ENCODE results near the gene TMEM217.

Gene TMEM217

GRCh38 chr6:37225350-37226169 lies 32.4 kb downstream of the TMEM217 start:
- TF ChIP-seq EZH2 (optimal IDR thresholded peaks at IDR 0.05; ENCODE audit: low read depth, low read length), result no peak
- no peak for TF ChIP-seq EZH2phosphoT487 (IDR thresholded peaks at IDR 0.05; ENCODE audit: low read length)
- no peak for TF ChIP-seq CTCF (IDR thresholded peaks at IDR 0.05; ENCODE audit: low read length)
- no peak overlapping the region for H3K4me2 ChIP-seq (ENCODE audit: low read depth, low read length)
- H3F3A ChIP-seq (ENCODE audit: insufficient read depth, low read length), result peaks cover 14% of the 10 kb centered on the region; the same call in 1 of the 2 replicates
- no peak overlapping the region for H3K4me3 ChIP-seq (ENCODE audit: low read length)
- H3K9me3 ChIP-seq (replicated peaks; ENCODE audit: insufficient read depth, low read length), result no peaks in the 10 kb centered on the region
- H3K27ac ChIP-seq (ENCODE audit: low read length), result no peak overlapping the region
- no peaks in the 10 kb centered on the region for H3K27me3 ChIP-seq (replicated peaks; ENCODE audit: insufficient read depth, low read length)
- H3K9me2 ChIP-seq (replicated peaks; ENCODE audit: insufficient read depth, low read length), result no peaks in the 10 kb centered on the region
- no peaks in the 10 kb centered on the region for H4K20me1 ChIP-seq (ENCODE audit: insufficient read depth, low read length)
- no peak overlapping the region for H2AFZ ChIP-seq (ENCODE audit: low read length)
- no peaks in the 10 kb centered on the region for H3K79me2 ChIP-seq (ENCODE audit: low read length)
- no peak overlapping the region for H3K9ac ChIP-seq (ENCODE audit: low read length)
- H3K36me3 ChIP-seq (replicated peaks; ENCODE audit: insufficient read depth, low read length), result no peaks in the 10 kb centered on the region
- H3K4me1 ChIP-seq (ENCODE audit: low read length), result peaks cover 8% of the 10 kb centered on the region
- DNase-seq, result no peak

- no peak for TF ChIP-seq EZH2phosphoT487 (IDR thresholded peaks at IDR 0.05; ENCODE audit: low read length)
- no peak for TF ChIP-seq CTCF (IDR thresholded peaks at IDR 0.05; ENCODE audit: low read length)
- TF ChIP-seq EZH2 (optimal IDR thresholded peaks at IDR 0.05; ENCODE audit: low read depth, low read length), result no peak
- no peaks in the 10 kb centered on the region for H4K20me1 ChIP-seq (ENCODE audit: insufficient read depth, low read length)
- peak overlapping the region; percentile 27; the same call in 1 of the 2 replicates for H3K9ac ChIP-seq (ENCODE audit: low read length)
- no peaks in the 10 kb centered on the region for H3K79me2 ChIP-seq (ENCODE audit: low read length)
- peaks cover 14% of the 10 kb centered on the region; the same call in 1 of the 2 replicates for H3F3A ChIP-seq (ENCODE audit: insufficient read depth, low read length)
- no peaks in the 10 kb centered on the region for H3K36me3 ChIP-seq (replicated peaks; ENCODE audit: insufficient read depth, low read length)
- peak overlapping the region; percentile 74 for H2AFZ ChIP-seq (ENCODE audit: low read length)
- H3K4me1 ChIP-seq (ENCODE audit: low read length), result peaks cover 8% of the 10 kb centered on the region
- no peak overlapping the region for H3K27ac ChIP-seq (ENCODE audit: low read length)
- H3K4me2 ChIP-seq (ENCODE audit: low read depth, low read length), result peak overlapping the region; percentile 73
- H3K9me2 ChIP-seq (replicated peaks; ENCODE audit: insufficient read depth, low read length), result no peaks in the 10 kb centered on the region
- no peak for DNase-seq
- no peaks in the 10 kb centered on the region for H3K27me3 ChIP-seq (replicated peaks; ENCODE audit: insufficient read depth, low read length)
- no peaks in the 10 kb centered on the region for H3K9me3 ChIP-seq (replicated peaks; ENCODE audit: insufficient read depth, low read length)
- H3K4me3 ChIP-seq (ENCODE audit: low read length), result peak overlapping the region; percentile 63
Observed at GRCh38 chr6:37222992-37223391, 35.0 kb downstream of the TMEM217 start.

- H3K27me3 ChIP-seq (replicated peaks; ENCODE audit: insufficient read depth, low read length), result no peaks in the 10 kb centered on the region
- peaks cover 8% of the 10 kb centered on the region for H3K4me1 ChIP-seq (ENCODE audit: low read length)
- peak overlapping the region; percentile 73 for H3K4me2 ChIP-seq (ENCODE audit: low read depth, low read length)
- peak overlapping the region; percentile 27; the same call in 1 of the 2 replicates for H3K9ac ChIP-seq (ENCODE audit: low read length)
- TF ChIP-seq CTCF (IDR thresholded peaks at IDR 0.05; ENCODE audit: low read length) (no peak), EZH2 (optimal IDR thresholded peaks at IDR 0.05; ENCODE audit: low read depth, low read length) (no peak), EZH2phosphoT487 (IDR thresholded peaks at IDR 0.05; ENCODE audit: low read length) (no peak)
- H3K27ac ChIP-seq (ENCODE audit: low read length), result no peak overlapping the region
- peak overlapping the region; percentile 74 for H2AFZ ChIP-seq (ENCODE audit: low read length)
- no peaks in the 10 kb centered on the region for H4K20me1 ChIP-seq (ENCODE audit: insufficient read depth, low read length)
- no peaks in the 10 kb centered on the region for H3K36me3 ChIP-seq (replicated peaks; ENCODE audit: insufficient read depth, low read length)
- H3K9me2 ChIP-seq (replicated peaks; ENCODE audit: insufficient read depth, low read length), result no peaks in the 10 kb centered on the region
- peak overlapping the region; percentile 63 for H3K4me3 ChIP-seq (ENCODE audit: low read length)
- no peaks in the 10 kb centered on the region for H3K9me3 ChIP-seq (replicated peaks; ENCODE audit: insufficient read depth, low read length)
- peaks cover 14% of the 10 kb centered on the region; the same call in 1 of the 2 replicates for H3F3A ChIP-seq (ENCODE audit: insufficient read depth, low read length)
- DNase-seq, result peak; percentile 87
- H3K79me2 ChIP-seq (ENCODE audit: low read length), result no peaks in the 10 kb centered on the region
Observed at GRCh38 chr6:37222125-37222967, 35.6 kb downstream of the TMEM217 start.

Measured in MM.1S (cell line).